Measurements from ENCODE around the gene TNIK. TPM values are rescaled to one million over a fixed set of nuclear protein-coding genes. Genes with fewer than 3 reads are reported as not detected.

TNIK gene
- total RNA-seq, 6 experiments from 2014 or later = 10.6 to 17.2 (median 11.8) TPM

- TF ChIP-seq, protein P1, sequence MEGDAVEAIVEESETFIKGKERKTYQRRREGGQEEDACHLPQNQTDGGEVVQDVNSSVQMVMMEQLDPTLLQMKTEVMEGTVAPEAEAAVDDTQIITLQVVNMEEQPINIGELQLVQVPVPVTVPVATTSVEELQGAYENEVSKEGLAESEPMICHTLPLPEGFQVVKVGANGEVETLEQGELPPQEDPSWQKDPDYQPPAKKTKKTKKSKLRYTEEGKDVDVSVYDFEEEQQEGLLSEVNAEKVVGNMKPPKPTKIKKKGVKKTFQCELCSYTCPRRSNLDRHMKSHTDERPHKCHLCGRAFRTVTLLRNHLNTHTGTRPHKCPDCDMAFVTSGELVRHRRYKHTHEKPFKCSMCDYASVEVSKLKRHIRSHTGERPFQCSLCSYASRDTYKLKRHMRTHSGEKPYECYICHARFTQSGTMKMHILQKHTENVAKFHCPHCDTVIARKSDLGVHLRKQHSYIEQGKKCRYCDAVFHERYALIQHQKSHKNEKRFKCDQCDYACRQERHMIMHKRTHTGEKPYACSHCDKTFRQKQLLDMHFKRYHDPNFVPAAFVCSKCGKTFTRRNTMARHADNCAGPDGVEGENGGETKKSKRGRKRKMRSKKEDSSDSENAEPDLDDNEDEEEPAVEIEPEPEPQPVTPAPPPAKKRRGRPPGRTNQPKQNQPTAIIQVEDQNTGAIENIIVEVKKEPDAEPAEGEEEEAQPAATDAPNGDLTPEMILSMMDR (IDR thresholded peaks at IDR 0.05) = no peak
- no peak overlapping the region for H3K4me3 Mint-ChIP-seq
- no peak for DNase-seq
- peaks cover 1% of the 10 kb centered on the region; the same call in 1 of the 2 replicates for H3K36me3 Mint-ChIP-seq (ENCODE audit: low read depth)
- peaks cover 2% of the 10 kb centered on the region; the same call in 1 of the 2 replicates for H3K27me3 Mint-ChIP-seq (ENCODE audit: insufficient read depth)
- H3K4me1 Mint-ChIP-seq (ENCODE audit: low read depth) = peaks cover 20% of the 10 kb centered on the region
- no peaks in the 10 kb centered on the region for H3K9me3 Mint-ChIP-seq
- H3K27ac Mint-ChIP-seq = no peak overlapping the region
These were observed 83.6 kb downstream of the TNIK start for GRCh38 chr3:171376596-171376947.

DNA sequence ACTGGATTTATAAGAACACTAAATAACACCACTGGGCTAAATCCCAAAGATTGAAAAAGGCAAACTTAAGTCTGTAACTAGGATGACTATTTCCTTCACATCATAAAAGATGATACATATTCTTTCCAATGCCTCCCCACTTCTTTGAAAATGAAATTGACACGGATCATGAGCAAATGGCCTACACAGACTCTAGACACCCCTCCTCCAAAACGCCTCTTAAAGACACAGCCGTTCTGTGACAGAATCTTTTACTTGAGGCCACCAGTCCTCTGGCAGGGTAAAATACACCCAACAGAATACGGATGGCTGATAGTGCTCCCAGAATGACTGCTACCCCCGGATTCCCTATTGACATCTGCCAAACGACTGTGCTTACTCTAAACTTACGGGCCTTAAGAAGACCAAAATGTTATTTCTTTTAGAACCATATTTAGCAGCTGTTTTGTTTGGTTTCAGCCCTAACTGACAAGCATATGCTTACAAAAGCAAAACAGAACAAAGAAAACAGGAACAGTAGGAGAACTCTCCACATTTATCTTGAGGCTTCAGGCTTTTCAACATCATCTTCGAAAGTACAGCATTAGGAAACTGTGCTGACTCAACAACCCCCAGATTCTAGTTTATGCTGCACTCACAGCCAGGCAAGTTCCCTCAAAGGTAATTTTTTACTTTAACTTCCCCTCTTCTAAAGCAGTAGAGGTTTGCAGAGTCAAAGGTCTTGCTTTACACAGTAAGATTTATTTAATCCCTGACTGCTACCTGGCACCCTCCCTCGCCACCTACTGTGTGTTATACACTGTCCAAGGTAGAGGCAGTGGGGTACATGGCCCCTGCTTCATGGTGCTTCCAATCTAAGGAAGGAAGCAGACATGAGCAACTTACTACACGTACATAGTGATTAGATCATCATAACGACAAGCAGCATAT, 84.3 kb downstream of the TNIK start:
- Mint-ChIP-seq H3K27ac (no peak overlapping the region), H3K4me3 (peak overlapping the region; percentile 34), H3K27me3 (ENCODE audit: insufficient read depth) (peaks cover 2% of the 10 kb centered on the region; the same call in 1 of the 2 replicates), H3K9me3 (no peaks in the 10 kb centered on the region), H3K36me3 (ENCODE audit: low read depth) (peaks cover 6% of the 10 kb centered on the region; the same call in 1 of the 2 replicates), H3K4me1 (ENCODE audit: low read depth) (peaks cover 20% of the 10 kb centered on the region)
- TF ChIP-seq, protein P1 (IDR thresholded peaks at IDR 0.05) = no peak
- peak; percentile 16 for DNase-seq

- TF ChIP-seq, protein P1 (IDR thresholded peaks at IDR 0.05) = no peak
- Mint-ChIP-seq H3K9me3 (no peaks in the 10 kb centered on the region), H3K4me1 (ENCODE audit: low read depth) (peaks cover 13% of the 10 kb centered on the region), H3K4me3 (no peak overlapping the region; the same call in 1 of the 2 replicates), H3K27me3 (ENCODE audit: insufficient read depth) (peaks cover 2% of the 10 kb centered on the region; the same call in 1 of the 2 replicates), H3K36me3 (ENCODE audit: low read depth) (peaks cover 6% of the 10 kb centered on the region; the same call in 1 of the 2 replicates), H3K27ac (no peak overlapping the region)
- DNase-seq = peak; percentile 78
These were observed 85.4 kb downstream of the TNIK start for GRCh38 chr3:171374661-171375285.

DNA sequence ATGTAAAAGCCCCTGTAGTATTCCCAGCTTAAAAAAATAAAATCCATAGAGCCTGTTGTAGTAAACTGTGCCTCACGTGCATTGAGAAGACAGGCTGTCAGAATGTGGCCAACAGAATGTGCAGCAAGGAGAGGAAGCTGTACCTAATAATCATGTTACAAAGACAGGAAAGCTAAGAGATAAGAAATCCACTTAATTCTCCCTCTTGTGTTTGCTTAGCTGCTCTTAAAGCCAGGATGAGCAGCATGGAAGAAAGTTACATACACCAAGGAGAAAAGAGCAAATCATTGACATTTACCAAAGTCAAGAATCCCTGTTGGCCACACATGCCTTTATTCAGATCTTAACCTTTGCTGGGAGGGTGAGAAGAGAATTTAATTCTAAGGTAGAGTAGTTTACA, 85.9 kb downstream of the TNIK start:
- H3K36me3 Mint-ChIP-seq (ENCODE audit: low read depth) = peaks cover 6% of the 10 kb centered on the region; the same call in 1 of the 2 replicates
- peaks cover 8% of the 10 kb centered on the region for H3K4me1 Mint-ChIP-seq (ENCODE audit: low read depth)
- H3K9me3 Mint-ChIP-seq = no peaks in the 10 kb centered on the region
- DNase-seq = peak; percentile 20
- TF ChIP-seq, protein P1 (IDR thresholded peaks at IDR 0.05) = no peak
- peaks cover 2% of the 10 kb centered on the region; the same call in 1 of the 2 replicates for H3K27me3 Mint-ChIP-seq (ENCODE audit: insufficient read depth)
- H3K27ac Mint-ChIP-seq = no peak overlapping the region
- no peak overlapping the region for H3K4me3 Mint-ChIP-seq

GRCh38 chr3:171373711-171374110, 86.5 kb downstream of the TNIK start:
- Mint-ChIP-seq H3K36me3 (ENCODE audit: low read depth) (peaks cover 6% of the 10 kb centered on the region; the same call in 1 of the 2 replicates), H3K9me3 (no peaks in the 10 kb centered on the region), H3K4me1 (ENCODE audit: low read depth) (peaks cover 2% of the 10 kb centered on the region), H3K27ac (no peak overlapping the region), H3K27me3 (ENCODE audit: insufficient read depth) (peaks cover 2% of the 10 kb centered on the region; the same call in 1 of the 2 replicates), H3K4me3 (no peak overlapping the region)
- no peak for DNase-seq
- TF ChIP-seq, protein P1 (IDR thresholded peaks at IDR 0.05) = no peak

Measured in HFFc6 (cell line).